Lung (tissue), 12 donors: Measurements from ENCODE around the gene GALNT5. TPM values are rescaled to one million over a fixed set of nuclear protein-coding genes. Genes with fewer than 3 reads are reported as not detected.

Experiments
- ATAC-seq: fragments of 200-7000 bp; cut with Tn5 transposase; one replicate; pipeline ENCODE4 v1.9.1; 2020; ENCODE audit warnings: moderate number of reproducible peaks; ENCODE audit not compliant: insufficient read depth, low FRiP score
- DNase-seq, 3 donors: peaks; one replicate each; pipeline ENCODE4 v3.0.0-alpha.2; 2013 to 2017
- H3K27ac ChIP-seq, 2 donors: one replicate each; pipeline ENCODE4 v1.5.1; 2013; ENCODE audit warnings: mild to moderate bottlenecking in 2 of 2, moderate library complexity in 2 of 2, control low read depth in 1 of 2, inconsistent platforms in 1 of 2, low read depth in 1 of 2, low read length in 1 of 2
- H3K27me3 ChIP-seq, 3 donors: one replicate each; pipeline ENCODE4 v1.5.1; 2013; ENCODE audit warnings: low read length in 2 of 3; ENCODE audit not compliant: control insufficient read depth in 3 of 3, insufficient read depth in 3 of 3
- H3K36me3 ChIP-seq, 4 donors: one replicate each; pipeline ENCODE4 v1.5.1; 2013; ENCODE audit warnings: low read length in 4 of 4, mild to moderate bottlenecking in 1 of 4, moderate library complexity in 1 of 4; ENCODE audit not compliant: control insufficient read depth in 4 of 4, insufficient read depth in 4 of 4
- H3K4me1 ChIP-seq, 5 donors: one replicate each; pipeline ENCODE4 v1.5.1; 2013; ENCODE audit warnings: low read length in 5 of 5, mild to moderate bottlenecking in 2 of 5, moderate library complexity in 1 of 5; ENCODE audit not compliant: control insufficient read depth in 5 of 5, insufficient read depth in 5 of 5
- H3K4me3 ChIP-seq: one replicate; pipeline ENCODE4 v1.5.1; 2013; ENCODE audit warnings: mild to moderate bottlenecking, control low read depth, moderate library complexity
- H3K9ac ChIP-seq, 2 donors: one replicate each; pipeline ENCODE4 v1.5.1; 2013; ENCODE audit warnings: low read length in 2 of 2, control low read depth in 1 of 2; ENCODE audit not compliant: insufficient read depth in 1 of 2
- H3K9me3 ChIP-seq, 4 donors: one replicate each; pipeline ENCODE4 v1.5.1; 2013; ENCODE audit warnings: low read length in 3 of 4, mild to moderate bottlenecking in 1 of 4, moderate library complexity in 1 of 4; ENCODE audit not compliant: control insufficient read depth in 4 of 4, insufficient read depth in 3 of 4
- CTCF ChIP-seq: IDR thresholded peaks from 2 replicates; pipeline ENCODE4 v1.5.1; 2012; ENCODE audit warnings: mild to moderate bottlenecking; ENCODE audit errors: control extremely low read depth, extremely low read depth
- WGBS, 2 donors: extraction: QIAGEN DNeasy Blood & Tissue Kit; methylation state at CpG; one replicate each; pipeline ENCODE4 v1.1.7; 2013; 5-methylcytosine and 5-hydroxymethylcytosine counted together
- polyA plus RNA-seq, 2 donors: library from polyadenylated mRNA; stranded (reverse); fragments of 200-250 nt; gene quantifications; one replicate each; pipeline ENCODE4 v1.2.1, GENCODE V29; 2013
- total RNA-seq, 2 donors: library from RNA; depleted of rRNA in 1 of 2; stranded (reverse); fragments of >200 nt in 1 of 2; gene quantifications; one replicate each; pipeline ENCODE4 v1.2.1, GENCODE V29; 2014 to 2021
- donor health status: control.
- donor health status: control.
- donor health status: Bipolar disorder and iron deficiency.
- donor health status: healthy.
- donor health status: DM: yes; HTN: yes; CAD: no.

Gene GALNT5
- total and polyA plus RNA-seq, 4 donors = 3.8 to 35.9 (median 10.3) TPM

- Histone ChIP-seq H3K36me3 (no peaks in the 10 kb centered on the region), H3K4me1 (peaks cover 0 to 11% (median 4%) of the 10 kb centered on the region in 5 donors), H3K4me3 (no peak overlapping the region), H3K27ac (no peak overlapping the region), H3K9me3 (no peaks in the 10 kb centered on the region), H3K9ac (no peak overlapping the region), H3K27me3 (no peaks in the 10 kb centered on the region)
- 69 to 77% methylated on average over 3 of the region's 3 CpGs for WGBS, 2 donors
- ATAC-seq = no peak
- peak in 2 of 3 donors; percentile 31 to 79 for DNase-seq
- TF ChIP-seq CTCF = no peak
These were observed 69.7 kb downstream of the GALNT5 start for GRCh38 chr2:157327200-157327599.

- no peaks in the 10 kb centered on the region for H3K36me3 ChIP-seq
- peak; percentile 61 for TF ChIP-seq CTCF
- H3K27me3 ChIP-seq = no peaks in the 10 kb centered on the region
- WGBS, 2 donors = 46 to 58% methylated on average over 11 of the region's 11 CpGs
- peaks cover 0 to 11% (median 4%) of the 10 kb centered on the region in 5 donors for H3K4me1 ChIP-seq
- peak; percentile 90 for ATAC-seq
- peak in 2 of 3 donors; percentile 79 to 85 for DNase-seq
- no peaks in the 10 kb centered on the region for H3K9me3 ChIP-seq
- H3K4me3 ChIP-seq = no peak overlapping the region
- no peak overlapping the region for H3K9ac ChIP-seq
- no peak overlapping the region for H3K27ac ChIP-seq
These were observed 70.4 kb downstream of the GALNT5 start for GRCh38 chr2:157327621-157328500.

GRCh38 chr2:157329524-157329923, 72.0 kb downstream of the GALNT5 start:
- Histone ChIP-seq H3K36me3 (no peaks in the 10 kb centered on the region), H3K27me3 (no peaks in the 10 kb centered on the region), H3K9me3 (no peaks in the 10 kb centered on the region), H3K4me1 (peaks cover 0 to 11% (median 4%) of the 10 kb centered on the region in 5 donors), H3K27ac (no peak overlapping the region), H3K4me3 (no peak overlapping the region), H3K9ac (no peak overlapping the region)
- ATAC-seq (no peak), DNase-seq (peak in 1 of 3 donors; percentile 25)
- TF ChIP-seq CTCF = no peak
- WGBS, 2 donors = 76 to 89% methylated on average over 9 of the region's 9 CpGs
